Keratinocyte (primary cell): ENCODE data around the gene GLDC. TPM values are rescaled to one million over a fixed set of nuclear protein-coding genes. Genes with fewer than 3 reads are reported as not detected.

Experiments
- DNase-seq: peaks from one replicate; pipeline ENCODE4 v3.0.0-alpha.2; 2011; ENCODE audit warnings: low read depth, missing footprints, low spot score
- FAIRE-seq: peaks from 2 replicates; lab custom pipeline; 2011; peaks lifted over from hg19 to GRCh38; lab: Jason Lieb, UNC
- H2AFZ ChIP-seq: 2 replicates; pipeline ENCODE4 v1.6.0; 2012; ENCODE audit warnings: low read length, control low read depth, inconsistent platforms; ENCODE audit not compliant: control insufficient read depth
- H3K27ac ChIP-seq: 2 replicates; pipeline ENCODE4 v1.5.1; 2011; ENCODE audit warnings: low read length; ENCODE audit not compliant: control insufficient read depth, insufficient read depth
- H3K27me3 ChIP-seq: 3 replicates; pipeline ENCODE4 v1.6.0; 2011; ENCODE audit warnings: low read length; ENCODE audit not compliant: control insufficient read depth, insufficient read depth; ENCODE audit errors: extremely low read depth
- H3K36me3 ChIP-seq, 2 experiments: 2 replicates in 1 of 2; 3 replicates in 1 of 2; pipeline ENCODE4 v1.5.1; 2011; ENCODE audit warnings: low read length in 2 of 2, mild to moderate bottlenecking in 1 of 2; ENCODE audit not compliant: control insufficient read depth in 2 of 2, insufficient read depth in 2 of 2; ENCODE audit errors: extremely low read depth in 1 of 2
- H3K4me1 ChIP-seq: 3 replicates; pipeline ENCODE4 v1.5.1; 2011; ENCODE audit warnings: low read length; ENCODE audit not compliant: control insufficient read depth, insufficient read depth; ENCODE audit errors: extremely low read depth
- H3K4me2 ChIP-seq: 3 replicates; pipeline ENCODE4 v1.6.0; 2011; ENCODE audit warnings: low read depth, low read length; ENCODE audit not compliant: control insufficient read depth, insufficient read depth; ENCODE audit errors: extremely low read depth
- H3K4me3 ChIP-seq, 3 experiments: fragments of 200-600 bp in 1 of 3; sonication (generic) in 1 of 3; 2 replicates in 2 of 3; 3 replicates in 1 of 3; pipeline ENCODE4 v1.5.1; 2011 to 2016; ENCODE audit warnings: low read length in 3 of 3, mild to moderate bottlenecking in 3 of 3, control low read depth in 2 of 3, inconsistent platforms in 1 of 3, low read depth in 1 of 3, mixed read lengths in 1 of 3, mixed run types in 1 of 3, moderate library complexity in 1 of 3; ENCODE audit not compliant: control insufficient read depth in 2 of 3, insufficient read depth in 2 of 3; ENCODE audit errors: extremely low read depth in 1 of 3
- H3K79me2 ChIP-seq: 2 replicates; pipeline ENCODE4 v1.6.0; 2012; ENCODE audit warnings: low read length; ENCODE audit not compliant: control insufficient read depth, insufficient read depth
- H3K9ac ChIP-seq: 3 replicates; pipeline ENCODE4 v1.6.0; 2011; ENCODE audit warnings: low read length; ENCODE audit not compliant: control insufficient read depth, insufficient read depth; ENCODE audit errors: extremely low read depth
- H3K9me1 ChIP-seq: 3 replicates; pipeline ENCODE4 v1.6.0; 2011; ENCODE audit warnings: low read length; ENCODE audit not compliant: control insufficient read depth, insufficient read depth; ENCODE audit errors: extremely low read depth
- H3K9me3 ChIP-seq: 2 replicates; pipeline ENCODE4 v1.5.1; 2012; ENCODE audit warnings: low read depth, low read length; ENCODE audit not compliant: control insufficient read depth
- H4K20me1 ChIP-seq: 3 replicates; pipeline ENCODE4 v1.6.0; 2011; ENCODE audit warnings: low read length; ENCODE audit not compliant: control insufficient read depth, insufficient read depth; ENCODE audit errors: extremely low read depth
- CTCF ChIP-seq, 3 experiments: IDR thresholded peaks in 1 of 3; conservative IDR thresholded peaks in 1 of 3; optimal IDR thresholded peaks in 1 of 3; 2 replicates in 2 of 3; 3 replicates in 1 of 3; pipeline versions ENCODE3 to v1.5.1; 2011; ENCODE audit warnings: low read length in 3 of 3, mild to moderate bottlenecking in 3 of 3, moderate library complexity in 2 of 3, control low read depth in 1 of 3, inconsistent platforms in 1 of 3; ENCODE audit not compliant: insufficient read depth in 2 of 3; ENCODE audit errors: extremely low read depth in 1 of 3
- EZH2 ChIP-seq: IDR thresholded peaks from one replicate; pipeline ENCODE4 v1.6.1; 2012; ENCODE audit warnings: inconsistent platforms, mild to moderate bottlenecking, low read length, moderate library complexity
- dilution Hi-C: fragments of 300-500 bp; cut with MboI; formaldehyde crosslinking; loops from one replicate; pipeline ENCODE4 v1.7.0; 2020; ENCODE audit warnings: low sequenced_read_pairs; ENCODE audit not compliant: extremely low pct_ligation_motif_present
- polyA plus RNA-seq, 5 experiments: library from polyadenylated mRNA; depleted of rRNA in 3 of 5; stranded (reverse) in 3 of 5; stranded (forward) in 1 of 5; unstranded in 1 of 5; fragments of >200 nt; gene quantifications; 1 replicate in 1 of 5; 2 replicates in 3 of 5; 3 replicates in 1 of 5; pipeline versions ENCODE4 v1.2.1 to v1.2.3, GENCODE V29; 2011 to 2012; ENCODE audit warnings: missing spikeins in 2 of 5, low read depth in 1 of 5, low replicate concordance in 1 of 5

The GLDC gene
- polyA plus RNA-seq, 1 donor (not counting 4 experiments of a cell fraction or from before 2014, with no cell fraction given) = 0.69 TPM

- H3K4me3 ChIP-seq = no peak overlapping the region
- no peak for FAIRE-seq
- no peaks in the 10 kb centered on the region for H3K9me3 ChIP-seq
- peaks cover 15% of the 10 kb centered on the region for H3K27me3 ChIP-seq
- no peak overlapping the region for H3K4me2 ChIP-seq
- H2AFZ ChIP-seq = no peak overlapping the region
- H3K79me2 ChIP-seq = no peaks in the 10 kb centered on the region
- H3K4me1 ChIP-seq = peaks cover 2% of the 10 kb centered on the region
- dilution Hi-C loops = no loop called here
- no peak overlapping the region for H3K27ac ChIP-seq
- TF ChIP-seq EZH2 (no peak), CTCF (optimal IDR thresholded peaks at IDR 0.05 in 1 of 3, IDR thresholded peaks at IDR 0.05 in 1 of 3, conservative IDR thresholded peaks at IDR 0.05 in 1 of 3; ENCODE audit: extremely low read depth in 1 of 3, insufficient read depth in 2 of 3, low read length in 3 of 3) (no peak)
- no peaks in the 10 kb centered on the region for H3K9me1 ChIP-seq
- H3K9ac ChIP-seq = no peak overlapping the region
- H3K36me3 ChIP-seq = no peaks in the 10 kb centered on the region
- no peaks in the 10 kb centered on the region for H4K20me1 ChIP-seq
- no peak for DNase-seq
These were observed 5.1 kb downstream of the GLDC start for GRCh38 chr9:6640268-6641051.

- Histone ChIP-seq H3K27ac (no peak overlapping the region), H3K9me3 (no peaks in the 10 kb centered on the region), H3K4me3 (no peak overlapping the region), H3K36me3 (no peaks in the 10 kb centered on the region), H2AFZ (no peak overlapping the region), H3K9ac (no peak overlapping the region), H3K27me3 (peaks cover 8% of the 10 kb centered on the region), H4K20me1 (no peaks in the 10 kb centered on the region), H3K79me2 (no peaks in the 10 kb centered on the region), H3K4me1 (peaks cover 2% of the 10 kb centered on the region), H3K4me2 (no peak overlapping the region), H3K9me1 (no peaks in the 10 kb centered on the region)
- TF ChIP-seq CTCF (optimal IDR thresholded peaks at IDR 0.05 in 1 of 3, IDR thresholded peaks at IDR 0.05 in 1 of 3, conservative IDR thresholded peaks at IDR 0.05 in 1 of 3; ENCODE audit: extremely low read depth in 1 of 3, insufficient read depth in 2 of 3, low read length in 3 of 3) = no peak
- no peak for TF ChIP-seq EZH2
- no peak for FAIRE-seq
- dilution Hi-C loops = no loop called here
- DNase-seq = no peak
These were observed 5.9 kb downstream of the GLDC start for GRCh38 chr9:6639622-6640021.
